ENCODE measurements around the gene HSF2BP.

DNA sequence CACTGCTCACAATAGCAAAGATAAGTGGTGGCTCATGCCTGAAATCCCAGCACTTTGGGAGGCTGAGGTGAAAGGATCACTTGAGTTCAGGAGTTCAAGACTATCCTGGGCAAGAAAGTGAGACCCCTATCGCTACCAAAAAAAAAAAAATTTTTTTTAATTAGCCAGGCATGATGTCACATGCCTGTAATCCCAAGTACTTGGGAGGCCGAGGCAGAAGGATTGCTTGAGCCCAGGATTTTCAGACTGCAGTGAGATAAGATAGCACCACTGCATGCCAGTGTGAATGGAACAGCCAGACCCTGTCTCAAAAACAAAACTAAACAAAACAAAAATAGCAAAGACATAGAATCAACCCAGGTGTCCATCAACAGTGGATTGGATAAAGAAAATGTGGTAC is 50.6 kb downstream of the HSF2BP start:
- no peak for TF ChIP-seq POLR2AphosphoS5 (IDR thresholded peaks at IDR 0.05)
- TF ChIP-seq, protein P1, sequence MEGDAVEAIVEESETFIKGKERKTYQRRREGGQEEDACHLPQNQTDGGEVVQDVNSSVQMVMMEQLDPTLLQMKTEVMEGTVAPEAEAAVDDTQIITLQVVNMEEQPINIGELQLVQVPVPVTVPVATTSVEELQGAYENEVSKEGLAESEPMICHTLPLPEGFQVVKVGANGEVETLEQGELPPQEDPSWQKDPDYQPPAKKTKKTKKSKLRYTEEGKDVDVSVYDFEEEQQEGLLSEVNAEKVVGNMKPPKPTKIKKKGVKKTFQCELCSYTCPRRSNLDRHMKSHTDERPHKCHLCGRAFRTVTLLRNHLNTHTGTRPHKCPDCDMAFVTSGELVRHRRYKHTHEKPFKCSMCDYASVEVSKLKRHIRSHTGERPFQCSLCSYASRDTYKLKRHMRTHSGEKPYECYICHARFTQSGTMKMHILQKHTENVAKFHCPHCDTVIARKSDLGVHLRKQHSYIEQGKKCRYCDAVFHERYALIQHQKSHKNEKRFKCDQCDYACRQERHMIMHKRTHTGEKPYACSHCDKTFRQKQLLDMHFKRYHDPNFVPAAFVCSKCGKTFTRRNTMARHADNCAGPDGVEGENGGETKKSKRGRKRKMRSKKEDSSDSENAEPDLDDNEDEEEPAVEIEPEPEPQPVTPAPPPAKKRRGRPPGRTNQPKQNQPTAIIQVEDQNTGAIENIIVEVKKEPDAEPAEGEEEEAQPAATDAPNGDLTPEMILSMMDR (IDR thresholded peaks at IDR 0.05) = no peak

Measured in gastroesophageal sphincter (tissue), 3 donors.